ENCODE data around the gene PAAF1. TPM values are rescaled to one million over a fixed set of nuclear protein-coding genes. Genes with fewer than 3 reads are reported as not detected.

PAAF1 gene, protein sequence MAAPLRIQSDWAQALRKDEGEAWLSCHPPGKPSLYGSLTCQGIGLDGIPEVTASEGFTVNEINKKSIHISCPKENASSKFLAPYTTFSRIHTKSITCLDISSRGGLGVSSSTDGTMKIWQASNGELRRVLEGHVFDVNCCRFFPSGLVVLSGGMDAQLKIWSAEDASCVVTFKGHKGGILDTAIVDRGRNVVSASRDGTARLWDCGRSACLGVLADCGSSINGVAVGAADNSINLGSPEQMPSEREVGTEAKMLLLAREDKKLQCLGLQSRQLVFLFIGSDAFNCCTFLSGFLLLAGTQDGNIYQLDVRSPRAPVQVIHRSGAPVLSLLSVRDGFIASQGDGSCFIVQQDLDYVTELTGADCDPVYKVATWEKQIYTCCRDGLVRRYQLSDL
- 8.1 and 17.5 TPM in 2 replicates for total RNA-seq

DNA sequence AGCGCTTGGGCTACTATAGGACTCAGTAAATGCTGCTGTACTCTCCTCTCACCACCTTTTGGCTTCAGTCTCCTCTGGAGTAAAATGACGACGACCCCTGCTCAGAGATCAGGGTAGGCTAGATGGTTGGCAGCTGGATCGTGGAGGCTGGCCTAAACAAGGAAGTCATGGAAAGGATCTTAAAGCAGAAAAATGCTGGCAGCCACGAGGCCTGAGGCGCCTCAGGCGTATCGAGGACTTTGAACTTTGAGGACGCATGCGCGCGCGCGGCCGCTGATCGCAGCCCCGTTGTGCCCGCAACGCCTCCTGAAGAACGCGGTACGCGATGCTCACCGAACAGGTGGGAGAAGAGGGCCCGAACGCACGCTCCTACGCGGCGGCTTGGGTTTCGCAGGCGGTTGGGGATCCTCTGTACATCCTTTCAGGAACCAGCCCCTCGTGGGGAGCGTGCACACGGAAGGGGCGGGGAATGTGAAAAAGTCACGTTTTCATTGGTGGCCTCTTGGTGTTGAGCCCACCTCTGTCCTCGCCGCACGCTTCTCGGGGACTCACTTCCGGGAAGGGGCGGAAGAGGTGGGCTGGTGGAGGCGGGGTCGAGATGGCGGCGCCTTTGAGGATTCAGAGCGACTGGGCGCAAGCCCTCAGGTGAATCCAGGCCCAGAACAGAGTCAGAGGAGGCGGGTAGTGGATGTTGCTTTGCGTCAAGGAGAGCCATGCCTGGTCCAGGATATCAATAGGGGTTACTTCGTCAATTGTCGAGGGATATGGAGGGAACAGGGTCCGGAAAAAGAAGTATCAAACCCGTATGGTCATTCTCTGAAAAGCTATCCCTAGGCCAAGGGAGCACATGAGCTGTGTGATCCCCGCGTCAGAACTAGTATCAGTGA, at the start of gene PAAF1, which contains the start of gene COA4:
TSS of gene PAAF1 (plus strand) at position 576 of the 887 bp plus-strand sequence. CDS start at position 599, 23 bp downstream.
TSS of gene COA4 (minus strand) at position 423 of the 887 bp plus-strand sequence. CDS start 3,468 bp downstream, outside the sequence.

DNA sequence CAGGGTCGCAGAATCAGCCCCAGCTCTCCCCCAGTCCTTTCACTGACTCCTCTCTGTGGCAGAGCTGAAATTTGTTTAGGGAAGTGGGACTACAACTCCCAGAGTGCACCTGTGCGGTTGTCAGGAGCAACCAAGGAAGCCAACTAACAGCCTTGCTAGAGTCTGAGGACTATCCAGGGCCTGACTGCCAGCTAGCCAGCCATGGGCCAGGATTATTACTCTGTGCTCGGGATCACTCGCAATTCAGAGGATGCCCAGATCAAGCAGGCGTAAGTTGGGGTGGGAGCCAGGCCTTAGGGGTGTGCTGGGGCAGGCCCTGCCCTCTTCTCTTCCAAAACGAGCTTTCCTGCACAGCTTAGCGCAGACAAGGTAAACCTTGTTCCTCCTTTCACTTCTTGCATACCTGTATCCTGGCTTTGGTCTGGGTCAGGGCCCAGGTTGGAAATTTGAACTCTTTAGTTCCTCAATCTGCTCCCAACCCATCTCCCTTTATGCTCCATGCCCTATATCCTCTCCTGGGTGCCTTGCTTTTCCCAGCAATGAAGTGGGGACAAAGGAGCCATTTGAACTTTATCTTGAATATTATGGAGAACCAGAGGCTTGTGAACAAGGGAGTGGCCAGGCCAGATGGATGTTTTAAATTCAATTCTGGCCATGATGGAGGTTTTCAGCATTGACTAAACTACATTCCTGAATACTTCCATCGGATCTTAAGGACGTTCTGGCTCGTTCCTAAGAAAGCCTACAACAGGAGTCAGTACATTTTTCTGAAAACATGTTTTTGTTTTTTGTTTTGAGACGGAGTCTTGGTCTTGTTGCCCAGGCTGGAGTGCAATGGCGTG, 74.3 kb downstream of the PAAF1 start, which contains the start of gene DNAJB13:
TSS of gene DNAJB13 (plus strand) at position 158 of the 842 bp plus-strand sequence. CDS start at position 202, 44 bp downstream.

Other genes starting within 250 kb of the PAAF1 start
- 1.0 and 3.3 TPM in 2 replicates for gene PLEKHB1, start 230.4 kb upstream of the PAAF1 start, total RNA-seq
- gene RAB6A, start 115.9 kb upstream of the PAAF1 start, total RNA-seq = 148 and 150 TPM in 2 replicates
- gene MRPL48, start 89.1 kb upstream of the PAAF1 start, total RNA-seq = 19.8 and 29.4 TPM in 2 replicates
- gene COA4, start 153 bp upstream of the PAAF1 start, total RNA-seq = 42.8 and 49.2 TPM in 2 replicates
- gene DNAJB13, start 74.0 kb downstream of the PAAF1 start, total RNA-seq = not detected in 2 replicates
- gene UCP2, start 105.8 kb downstream of the PAAF1 start, total RNA-seq = 4.1 and 8.9 TPM in 2 replicates
- gene UCP3, start 132.1 kb downstream of the PAAF1 start, total RNA-seq = 0.33 and 1.5 TPM in 2 replicates

Measured in smooth muscle cell of trachea (primary cell).